Muscle of leg (tissue), 11 donors: ENCODE results near the gene TIMM8B. TPM values are rescaled to one million over a fixed set of nuclear protein-coding genes. Genes with fewer than 3 reads are reported as not detected.
"Not testable (repeated sequence)": the region's sequence is repeated elsewhere in the genome, so short reads cannot be mapped to it uniquely, and the experiment has no call there.

Experiments used
- DNase-seq: peaks from one replicate; pipeline ENCODE4 v3.0.0; 2013
- H3K27ac ChIP-seq: one replicate; pipeline ENCODE4 v1.5.1; 2013; ENCODE audit warnings: mild to moderate bottlenecking, low read length, control low read depth
- H3K27me3 ChIP-seq: one replicate; pipeline ENCODE4 v1.6.1; 2013; ENCODE audit warnings: low read length; ENCODE audit not compliant: control insufficient read depth, insufficient read depth
- H3K36me3 ChIP-seq: one replicate; pipeline ENCODE4 v1.6.1; 2013; ENCODE audit warnings: low read length; ENCODE audit not compliant: control insufficient read depth, insufficient read depth
- H3K4me1 ChIP-seq: one replicate; pipeline ENCODE4 v1.6.1; 2013; ENCODE audit warnings: low read length; ENCODE audit not compliant: control insufficient read depth, insufficient read depth
- H3K4me3 ChIP-seq: one replicate; pipeline ENCODE4 v1.5.1; 2013; ENCODE audit warnings: low read length, control low read depth
- H3K9me3 ChIP-seq: replicated peaks from 2 replicates; pipeline ENCODE4 v1.6.1; 2013; ENCODE audit warnings: low read depth, low read length; ENCODE audit not compliant: control insufficient read depth
- WGBS: methylation state at CpG from one replicate; pipeline ENCODE4 v1.1.5; 2013; ENCODE audit warnings: missing lambda C conversion rate; ENCODE audit not compliant: insufficient coverage; 5-methylcytosine and 5-hydroxymethylcytosine counted together
- polyA plus RNA-seq, 8 donors: library from polyadenylated mRNA; unstranded; fragments of 120-200 nt; gene quantifications; one replicate each; pipeline versions ENCODE4 v1.2.1 to v1.2.3, GENCODE V29; 2013; ENCODE audit warnings: inconsistent platforms in 1 of 8, low replicate concordance in 1 of 8; ENCODE audit not compliant: insufficient read length in 8 of 8, insufficient read depth in 1 of 8
- total RNA-seq: library from RNA; stranded (reverse); fragments of 120-200 nt; gene quantifications from one replicate; pipeline ENCODE4 v1.2.4, GENCODE V29; 2013

TIMM8B gene
- total and polyA plus RNA-seq, 9 donors = 46.6 to 77.2 (median 54.6) TPM

GRCh38 chr11:112048256-112048655 lies 38.3 kb downstream of the TIMM8B start:
- not testable (repeated sequence) for H3K27ac ChIP-seq
- H3K36me3 ChIP-seq = peaks cover 33% of the 10 kb centered on the region

DNA sequence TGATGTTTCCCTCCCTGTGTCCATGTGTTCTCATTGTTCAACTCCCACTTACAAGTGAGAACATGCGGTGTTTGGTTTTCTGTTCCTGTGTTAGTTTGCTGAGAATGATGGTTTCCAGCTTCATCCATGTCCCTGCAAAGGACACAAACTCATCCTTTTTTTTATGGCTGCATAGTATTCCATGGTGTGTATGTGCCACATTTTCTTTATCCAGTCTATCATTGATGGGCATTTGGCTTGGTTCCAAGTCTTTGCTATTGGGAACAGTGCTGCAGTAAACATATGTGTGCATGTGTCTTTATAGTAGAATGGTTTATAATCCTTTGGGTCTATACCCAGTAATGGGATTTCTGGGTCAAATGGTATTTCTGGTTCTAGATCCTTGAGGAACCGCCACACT lies 39.9 kb downstream of the TIMM8B start:
- DNase-seq = not testable (repeated sequence)

More at GRCh38 chr11:112048256-112048655, 38.3 kb downstream of the TIMM8B start:
- H3K4me1 ChIP-seq, H3K4me3 ChIP-seq, H3K27me3 ChIP-seq, DNase-seq, H3K9me3 ChIP-seq: not testable (repeated sequence)
- WGBS = no CpG with 5 or more reads among the region's 3 CpGs

DNA sequence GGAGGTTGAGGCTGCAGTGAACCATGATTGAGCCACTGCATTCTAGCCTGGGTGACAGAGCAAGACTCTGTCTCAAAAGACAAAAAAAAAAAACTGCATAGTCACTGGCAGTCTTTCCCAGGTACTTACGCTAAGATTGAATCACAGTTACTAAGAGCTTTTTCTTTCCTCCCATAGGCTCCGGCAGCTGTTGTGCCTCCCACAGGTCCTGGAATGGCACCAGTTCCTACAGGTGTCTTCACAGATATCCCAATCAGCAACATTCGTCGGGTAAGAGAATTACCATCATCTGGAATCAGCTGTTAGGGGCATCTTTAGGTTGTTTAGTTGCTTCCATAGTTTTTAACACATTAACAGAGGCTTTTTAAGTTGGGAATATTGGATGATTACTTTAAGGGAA lies 41.6 kb downstream of the TIMM8B start:
- H3K36me3 ChIP-seq = peaks cover 17% of the 10 kb centered on the region
- no peaks in the 10 kb centered on the region for H3K9me3 ChIP-seq
- 100% methylated on average over 2 of the region's 4 CpGs for WGBS
- no peak overlapping the region for H3K27ac ChIP-seq
- H3K4me1 ChIP-seq = no peaks in the 10 kb centered on the region
- DNase-seq = no peak
- H3K4me3 ChIP-seq = no peak overlapping the region
- no peaks in the 10 kb centered on the region for H3K27me3 ChIP-seq

More for the DNA sequence above, 39.9 kb downstream of the TIMM8B start:
- WGBS = 60% methylated on average over 1 of the region's 2 CpGs
- H3K9me3 ChIP-seq, H3K4me3 ChIP-seq, H3K4me1 ChIP-seq, H3K27ac ChIP-seq, H3K27me3 ChIP-seq: not testable (repeated sequence)
- peaks cover 25% of the 10 kb centered on the region for H3K36me3 ChIP-seq

DNA sequence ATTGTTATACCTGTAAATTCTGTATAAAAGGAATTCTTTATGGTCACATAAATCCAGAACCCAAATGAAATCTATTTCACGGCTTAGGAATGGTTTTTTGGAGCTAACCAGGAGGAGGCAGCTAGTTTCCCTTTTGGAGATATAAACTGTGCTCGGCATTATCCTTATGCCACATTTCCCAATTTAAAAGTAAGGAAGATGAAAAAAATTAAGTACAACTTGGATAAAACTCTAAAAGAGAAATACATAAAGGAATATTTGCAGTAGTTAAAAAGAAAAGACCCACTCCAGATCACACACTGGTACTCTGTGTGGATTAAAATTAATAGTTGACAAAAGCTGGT lies 43.6 kb downstream of the TIMM8B start:
- no CpG with 5 or more reads among the region's 2 CpGs for WGBS
- no peak overlapping the region for H3K27ac ChIP-seq
- H3K4me1 ChIP-seq = no peaks in the 10 kb centered on the region
- no peaks in the 10 kb centered on the region for H3K9me3 ChIP-seq
- DNase-seq = no peak
- H3K27me3 ChIP-seq = no peaks in the 10 kb centered on the region
- H3K4me3 ChIP-seq = no peak overlapping the region
- H3K36me3 ChIP-seq = peaks cover 20% of the 10 kb centered on the region

GRCh38 chr11:112042161-112042960 lies 44.2 kb downstream of the TIMM8B start:
- no peak overlapping the region for H3K27ac ChIP-seq
- peaks cover 25% of the 10 kb centered on the region for H3K36me3 ChIP-seq

GRCh38 chr11:112037527-112037926 lies 49.0 kb downstream of the TIMM8B start:
- H3K36me3 ChIP-seq = peaks cover 30% of the 10 kb centered on the region
- no peak overlapping the region for H3K27ac ChIP-seq
- no peak for DNase-seq
- H3K4me3 ChIP-seq = no peak overlapping the region
- no peaks in the 10 kb centered on the region for H3K4me1 ChIP-seq
- H3K9me3 ChIP-seq = no peaks in the 10 kb centered on the region
- H3K27me3 ChIP-seq = no peaks in the 10 kb centered on the region

More at GRCh38 chr11:112042161-112042960, 44.2 kb downstream of the TIMM8B start:
- no peaks in the 10 kb centered on the region for H3K4me1 ChIP-seq
- H3K4me3 ChIP-seq = no peak overlapping the region
- no peaks in the 10 kb centered on the region for H3K9me3 ChIP-seq
- WGBS = no CpG with 5 or more reads among the region's 6 CpGs
- no peak for DNase-seq
- no peaks in the 10 kb centered on the region for H3K27me3 ChIP-seq

Other genes starting within 250 kb of the TIMM8B start
- 25.7 TPM for gene ALG9, start 215.2 kb downstream of the TIMM8B start, total RNA-seq
- gene ALG9, start 215.2 kb downstream of the TIMM8B start, polyA plus RNA-seq = 10 to 100 TPM; 21.2 to 29.7 (median 24.9) TPM
- gene FDXACB1, start 207.6 kb downstream of the TIMM8B start, total RNA-seq = 2.5 TPM
- 1 to 10 TPM; 1.9 to 3.3 (median 2.4) TPM for gene FDXACB1, start 207.6 kb downstream of the TIMM8B start, polyA plus RNA-seq
- gene CFAP68, start 207.2 kb downstream of the TIMM8B start, total RNA-seq = 16.3 TPM
- 10 to 100 TPM; 14.0 to 20.4 (median 17.3) TPM for gene CFAP68, start 207.2 kb downstream of the TIMM8B start, polyA plus RNA-seq
- 226 TPM for gene CRYAB, start 175.0 kb downstream of the TIMM8B start, total RNA-seq
- 100 to 1,000 TPM; 512 to 708 (median 632) TPM for gene CRYAB, start 175.0 kb downstream of the TIMM8B start, polyA plus RNA-seq
- gene HSPB2, start 174.0 kb downstream of the TIMM8B start, total RNA-seq = 63.2 TPM
- gene HSPB2, start 174.0 kb downstream of the TIMM8B start, polyA plus RNA-seq = 100 to 1,000 TPM in 1 of 8 donors, 10 to 100 TPM in 7; 61.2 to 101 (median 83.2) TPM
- 0.93 TPM for gene C11orf52, start 167.8 kb downstream of the TIMM8B start, total RNA-seq
- gene C11orf52, start 167.8 kb downstream of the TIMM8B start, polyA plus RNA-seq = 1 to 10 TPM; 1.7 to 4.8 (median 2.3) TPM
- gene DIXDC1, start 149.4 kb downstream of the TIMM8B start, total RNA-seq = 16.0 TPM
- 10 to 100 TPM; 13.1 to 23.6 (median 15.7) TPM for gene DIXDC1, start 149.4 kb downstream of the TIMM8B start, polyA plus RNA-seq
- 34.5 TPM for gene DLAT, start 61.3 kb downstream of the TIMM8B start, total RNA-seq
- gene DLAT, start 61.3 kb downstream of the TIMM8B start, polyA plus RNA-seq = 10 to 100 TPM; 27.6 to 40.9 (median 37.6) TPM
- gene PIH1D2, start 12.7 kb downstream of the TIMM8B start, total RNA-seq = 1.1 TPM
- gene PIH1D2, start 12.7 kb downstream of the TIMM8B start, polyA plus RNA-seq = 1 to 10 TPM; 1.0 to 1.6 (median 1.3) TPM
- gene NKAPD1, start 12.5 kb downstream of the TIMM8B start, total RNA-seq = 25.5 TPM
- gene NKAPD1, start 12.5 kb downstream of the TIMM8B start, polyA plus RNA-seq = 10 to 100 TPM; 26.3 to 33.1 (median 29.5) TPM
- gene SDHD, start 117 bp upstream of the TIMM8B start, total RNA-seq = 86.3 TPM
- gene SDHD, start 117 bp upstream of the TIMM8B start, polyA plus RNA-seq = 100 to 1,000 TPM in 3 of 8 donors, 10 to 100 TPM in 5; 86.4 to 109 (median 99.4) TPM
- gene IL18, start 77.3 kb upstream of the TIMM8B start, total RNA-seq = 0.31 TPM
- 1 to 10 TPM in 3 of 8 donors, under 1 TPM in 5; 0.41 to 3.8 (median 0.69) TPM for gene IL18, start 77.3 kb upstream of the TIMM8B start, polyA plus RNA-seq
- gene TEX12, start 80.6 kb upstream of the TIMM8B start, total RNA-seq = 0.22 TPM
- under 1 TPM in 5 of 8 donors, not detected in 3; 0.14 to 0.29 (median 0.23) TPM for gene TEX12, start 80.6 kb upstream of the TIMM8B start, polyA plus RNA-seq
- 8.3 TPM for gene BCO2, start 88.8 kb upstream of the TIMM8B start, total RNA-seq
- gene BCO2, start 88.8 kb upstream of the TIMM8B start, polyA plus RNA-seq = 10 to 100 TPM in 1 of 8 donors, 1 to 10 TPM in 7; 5.3 to 13.6 (median 8.7) TPM
- 23.1 TPM for gene PTS, start 139.7 kb upstream of the TIMM8B start, total RNA-seq
- gene PTS, start 139.7 kb upstream of the TIMM8B start, polyA plus RNA-seq = 10 to 100 TPM; 14.9 to 26.3 (median 19.0) TPM
- gene PLET1, start 174.1 kb upstream of the TIMM8B start, total RNA-seq = not detected
- gene PLET1, start 174.1 kb upstream of the TIMM8B start, polyA plus RNA-seq = not detected